HFFc6 (cell line): ENCODE data around the gene PLEKHG5. TPM values are rescaled to one million over a fixed set of nuclear protein-coding genes. Genes with fewer than 3 reads are reported as not detected.

Experiments
- DNase-seq: peaks from one replicate; pipeline ENCODE4 v3.0.0-alpha.2; 2018
- H3K27ac Mint-ChIP-seq: 2 replicates; pipeline ENCODE4 v1.8.0; 2020; ENCODE audit warnings: mild to moderate bottlenecking, mixed read lengths
- H3K27me3 Mint-ChIP-seq: 2 replicates; pipeline ENCODE4 v1.8.0; 2021; ENCODE audit warnings: mild to moderate bottlenecking, moderate library complexity, mixed read lengths; ENCODE audit not compliant: insufficient read depth
- H3K36me3 Mint-ChIP-seq: 2 replicates; pipeline ENCODE4 v1.8.0; 2021; ENCODE audit warnings: low read depth, mixed read lengths
- H3K4me1 Mint-ChIP-seq: 2 replicates; pipeline ENCODE4 v1.8.0; 2020; ENCODE audit warnings: low read depth, mixed read lengths
- H3K4me3 Mint-ChIP-seq: 2 replicates; pipeline ENCODE4 v1.8.0; 2020; ENCODE audit warnings: mild to moderate bottlenecking, moderate library complexity, mixed read lengths
- H3K9me3 Mint-ChIP-seq: 2 replicates; pipeline ENCODE4 v1.8.0; 2020; ENCODE audit warnings: mild to moderate bottlenecking, mixed read lengths
- total RNA-seq, 6 experiments: library from RNA; stranded (reverse); fragmentation: NEBNext Ultra II Directional; extraction: Animal tissue kit (Norgen Biotek cat#: 25700); gene quantifications; 2 replicates in 1 of 6; 3 replicates in 5 of 6; pipeline ENCODE4 v1.2.3, GENCODE V29; 2021
- TF ChIP-seq, protein P1 (sequence below): fragments of 200-600 bp; sonication (generic); IDR thresholded peaks from 2 replicates; pipeline ENCODE4 v1.5.0; 2021; ENCODE audit warnings: antibody characterized with exemption, mild to moderate bottlenecking

The PLEKHG5 gene
- total RNA-seq, 6 experiments from 2014 or later = 6.4 to 7.2 (median 6.6) TPM

GRCh38 chr1:6427441-6428390, 63.8 kb downstream of the PLEKHG5 start:
- TF ChIP-seq, protein P1, sequence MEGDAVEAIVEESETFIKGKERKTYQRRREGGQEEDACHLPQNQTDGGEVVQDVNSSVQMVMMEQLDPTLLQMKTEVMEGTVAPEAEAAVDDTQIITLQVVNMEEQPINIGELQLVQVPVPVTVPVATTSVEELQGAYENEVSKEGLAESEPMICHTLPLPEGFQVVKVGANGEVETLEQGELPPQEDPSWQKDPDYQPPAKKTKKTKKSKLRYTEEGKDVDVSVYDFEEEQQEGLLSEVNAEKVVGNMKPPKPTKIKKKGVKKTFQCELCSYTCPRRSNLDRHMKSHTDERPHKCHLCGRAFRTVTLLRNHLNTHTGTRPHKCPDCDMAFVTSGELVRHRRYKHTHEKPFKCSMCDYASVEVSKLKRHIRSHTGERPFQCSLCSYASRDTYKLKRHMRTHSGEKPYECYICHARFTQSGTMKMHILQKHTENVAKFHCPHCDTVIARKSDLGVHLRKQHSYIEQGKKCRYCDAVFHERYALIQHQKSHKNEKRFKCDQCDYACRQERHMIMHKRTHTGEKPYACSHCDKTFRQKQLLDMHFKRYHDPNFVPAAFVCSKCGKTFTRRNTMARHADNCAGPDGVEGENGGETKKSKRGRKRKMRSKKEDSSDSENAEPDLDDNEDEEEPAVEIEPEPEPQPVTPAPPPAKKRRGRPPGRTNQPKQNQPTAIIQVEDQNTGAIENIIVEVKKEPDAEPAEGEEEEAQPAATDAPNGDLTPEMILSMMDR = no peak
- Mint-ChIP-seq H3K36me3 (no peaks in the 10 kb centered on the region), H3K27me3 (peaks cover 39% of the 10 kb centered on the region), H3K27ac (no peak overlapping the region), H3K4me1 (peaks cover 11% of the 10 kb centered on the region), H3K4me3 (no peak overlapping the region), H3K9me3 (no peaks in the 10 kb centered on the region)
- no peak for DNase-seq

DNA sequence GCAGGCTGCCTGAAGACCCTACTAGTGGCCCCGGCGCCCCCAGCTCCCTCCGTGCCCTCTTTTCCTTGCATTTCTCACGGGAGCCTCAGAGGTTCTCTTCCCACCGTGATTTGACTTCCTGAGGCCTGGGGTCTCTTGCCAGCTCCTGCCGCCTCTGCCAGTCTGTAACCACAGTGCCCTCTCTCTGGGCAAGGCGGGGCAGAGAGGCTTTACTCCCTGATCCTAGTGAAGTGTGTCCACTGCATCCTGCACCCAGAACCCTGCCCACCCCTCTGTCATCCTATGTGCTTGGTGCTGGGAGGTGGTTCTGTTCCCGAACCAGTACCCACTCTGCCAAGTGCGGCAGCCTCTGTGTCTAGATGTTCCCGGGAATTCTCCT, 64.5 kb downstream of the PLEKHG5 start:
- Mint-ChIP-seq H3K9me3 (no peaks in the 10 kb centered on the region), H3K4me3 (no peak overlapping the region), H3K27ac (no peak overlapping the region), H3K4me1 (peaks cover 15% of the 10 kb centered on the region), H3K27me3 (peaks cover 40% of the 10 kb centered on the region), H3K36me3 (no peaks in the 10 kb centered on the region)
- TF ChIP-seq, protein P1 = no peak
- DNase-seq = no peak

- no peak overlapping the region for H3K27ac Mint-ChIP-seq
- H3K4me1 Mint-ChIP-seq = peaks cover 15% of the 10 kb centered on the region
- H3K27me3 Mint-ChIP-seq = peaks cover 38% of the 10 kb centered on the region
- TF ChIP-seq, protein P1 = no peak
- no peaks in the 10 kb centered on the region for H3K9me3 Mint-ChIP-seq
- no peaks in the 10 kb centered on the region for H3K36me3 Mint-ChIP-seq
- H3K4me3 Mint-ChIP-seq = no peak overlapping the region
- DNase-seq = no peak
Measured at GRCh38 chr1:6426277-6426971, 65.0 kb downstream of the PLEKHG5 start.

DNA sequence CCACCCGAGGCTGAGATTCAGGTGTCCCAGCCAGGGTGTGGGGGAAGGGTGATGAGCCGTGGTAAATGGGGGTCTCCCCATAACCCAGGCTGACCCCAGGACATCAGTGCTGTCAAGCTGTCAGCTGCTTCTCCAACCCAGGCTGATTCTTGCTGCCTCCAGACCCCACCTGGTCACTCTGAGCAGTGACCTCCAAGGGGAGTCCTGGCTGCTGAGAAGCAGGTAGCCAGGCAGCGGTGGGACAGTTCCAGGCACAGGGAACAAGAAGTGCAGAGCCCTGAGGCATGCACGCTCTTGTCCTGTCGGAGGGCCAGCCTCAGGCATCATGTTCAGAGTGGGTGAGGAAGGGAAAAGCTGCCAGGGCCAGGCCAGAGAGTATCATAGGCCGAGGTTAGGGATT, 65.8 kb downstream of the PLEKHG5 start:
- H3K27me3 Mint-ChIP-seq = peaks cover 41% of the 10 kb centered on the region
- H3K27ac Mint-ChIP-seq = no peak overlapping the region
- no peaks in the 10 kb centered on the region for H3K9me3 Mint-ChIP-seq

More for the DNA sequence above, 65.8 kb downstream of the PLEKHG5 start:
- TF ChIP-seq, protein P1 = no peak
- H3K36me3 Mint-ChIP-seq = no peaks in the 10 kb centered on the region
- DNase-seq = no peak
- H3K4me3 Mint-ChIP-seq = no peak overlapping the region
- peaks cover 15% of the 10 kb centered on the region for H3K4me1 Mint-ChIP-seq
